Erythroblast (primary cell): ENCODE results near the gene DIP2C.

Experiments
- DNase-seq, 2 experiments: peaks; one replicate each; lab custom pipeline; 2025; lab: John Stamatoyannopoulos, UW
- GATA1 ChIP-seq: IDR thresholded peaks from 2 replicates; pipeline ENCODE4 v1.6.1; 2011; ENCODE audit warnings: low read depth, mild to moderate bottlenecking, control low read depth, low read length, moderate library complexity
- POLR2A ChIP-seq: IDR thresholded peaks from 2 replicates; pipeline ENCODE4 v1.6.1; 2011; ENCODE audit warnings: mild to moderate bottlenecking, low read length

The DIP2C gene, protein sequence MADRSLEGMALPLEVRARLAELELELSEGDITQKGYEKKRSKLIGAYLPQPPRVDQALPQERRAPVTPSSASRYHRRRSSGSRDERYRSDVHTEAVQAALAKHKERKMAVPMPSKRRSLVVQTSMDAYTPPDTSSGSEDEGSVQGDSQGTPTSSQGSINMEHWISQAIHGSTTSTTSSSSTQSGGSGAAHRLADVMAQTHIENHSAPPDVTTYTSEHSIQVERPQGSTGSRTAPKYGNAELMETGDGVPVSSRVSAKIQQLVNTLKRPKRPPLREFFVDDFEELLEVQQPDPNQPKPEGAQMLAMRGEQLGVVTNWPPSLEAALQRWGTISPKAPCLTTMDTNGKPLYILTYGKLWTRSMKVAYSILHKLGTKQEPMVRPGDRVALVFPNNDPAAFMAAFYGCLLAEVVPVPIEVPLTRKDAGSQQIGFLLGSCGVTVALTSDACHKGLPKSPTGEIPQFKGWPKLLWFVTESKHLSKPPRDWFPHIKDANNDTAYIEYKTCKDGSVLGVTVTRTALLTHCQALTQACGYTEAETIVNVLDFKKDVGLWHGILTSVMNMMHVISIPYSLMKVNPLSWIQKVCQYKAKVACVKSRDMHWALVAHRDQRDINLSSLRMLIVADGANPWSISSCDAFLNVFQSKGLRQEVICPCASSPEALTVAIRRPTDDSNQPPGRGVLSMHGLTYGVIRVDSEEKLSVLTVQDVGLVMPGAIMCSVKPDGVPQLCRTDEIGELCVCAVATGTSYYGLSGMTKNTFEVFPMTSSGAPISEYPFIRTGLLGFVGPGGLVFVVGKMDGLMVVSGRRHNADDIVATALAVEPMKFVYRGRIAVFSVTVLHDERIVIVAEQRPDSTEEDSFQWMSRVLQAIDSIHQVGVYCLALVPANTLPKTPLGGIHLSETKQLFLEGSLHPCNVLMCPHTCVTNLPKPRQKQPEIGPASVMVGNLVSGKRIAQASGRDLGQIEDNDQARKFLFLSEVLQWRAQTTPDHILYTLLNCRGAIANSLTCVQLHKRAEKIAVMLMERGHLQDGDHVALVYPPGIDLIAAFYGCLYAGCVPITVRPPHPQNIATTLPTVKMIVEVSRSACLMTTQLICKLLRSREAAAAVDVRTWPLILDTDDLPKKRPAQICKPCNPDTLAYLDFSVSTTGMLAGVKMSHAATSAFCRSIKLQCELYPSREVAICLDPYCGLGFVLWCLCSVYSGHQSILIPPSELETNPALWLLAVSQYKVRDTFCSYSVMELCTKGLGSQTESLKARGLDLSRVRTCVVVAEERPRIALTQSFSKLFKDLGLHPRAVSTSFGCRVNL (N-terminal part only)

DNA sequence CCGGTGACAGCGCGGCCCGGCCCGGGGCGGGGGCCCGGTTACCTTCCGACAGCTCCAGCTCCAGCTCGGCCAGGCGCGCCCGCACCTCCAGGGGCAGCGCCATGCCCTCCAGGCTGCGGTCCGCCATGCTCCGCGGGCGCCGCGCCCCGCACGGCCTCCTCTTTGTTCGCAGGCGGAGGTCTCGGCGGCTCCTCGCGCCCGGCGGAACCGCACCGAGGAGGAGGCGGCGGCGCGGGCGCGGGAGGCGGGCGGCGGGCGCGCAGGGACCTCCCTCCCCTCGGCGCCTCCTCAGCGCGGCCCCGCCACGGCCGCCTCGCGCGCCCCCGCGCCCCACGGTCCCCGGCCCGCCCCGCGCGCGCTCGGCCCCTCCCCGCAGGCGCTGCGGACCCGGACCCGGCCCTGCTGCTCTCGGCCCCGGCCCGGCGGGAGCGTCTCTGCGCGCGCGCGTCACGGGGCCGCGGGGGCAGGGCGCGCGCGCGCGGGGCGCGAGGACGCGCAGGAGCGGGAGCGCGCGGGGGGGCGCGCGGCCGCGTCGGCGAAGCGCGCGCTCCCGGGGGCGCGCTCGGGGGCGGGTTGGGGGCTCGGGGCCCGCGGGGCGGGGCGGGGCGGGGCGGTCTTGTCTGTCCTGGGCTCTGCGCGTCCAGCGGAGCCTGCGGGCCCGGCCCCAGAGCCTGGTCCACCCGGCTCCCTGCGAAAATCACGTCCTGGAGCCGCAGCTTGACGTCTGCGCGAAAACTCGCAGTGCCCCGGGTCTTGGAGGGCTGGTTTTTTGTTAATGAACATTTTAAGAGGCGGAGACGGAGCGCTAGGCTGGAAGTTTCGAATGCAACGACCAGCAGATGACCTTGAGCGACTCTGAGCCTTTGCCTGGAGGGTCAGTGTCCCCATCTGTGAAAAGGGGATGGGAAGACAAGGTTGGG lies at the start of gene DIP2C:
DIP2C (minus strand) TSS at position 217 of the 920 bp plus-strand sequence; CDS start at position 127, 90 bp downstream.
- TF ChIP-seq POLR2A, result no peak
- no peak for TF ChIP-seq GATA1
- no peak for DNase-seq

DNA sequence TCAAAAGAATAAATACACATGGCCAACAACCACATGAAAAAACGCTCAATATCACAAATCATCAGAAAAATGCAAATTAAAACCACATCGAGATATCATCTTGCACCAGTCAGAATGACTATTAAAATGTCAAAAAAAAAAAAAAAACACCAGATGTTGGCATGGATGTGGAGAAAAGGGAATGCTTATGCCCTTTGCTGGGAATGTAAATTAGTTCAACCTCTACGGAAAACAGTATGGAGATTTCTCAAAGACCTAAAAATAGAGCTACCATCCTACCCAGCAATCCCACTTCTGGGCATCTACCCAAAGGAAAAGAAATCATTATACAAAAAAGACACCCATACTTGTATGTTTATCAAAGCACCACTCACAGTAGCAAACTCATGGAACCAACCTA lies 45.0 kb upstream of the DIP2C start:
- DNase-seq, result no peak
- TF ChIP-seq GATA1, result no peak
- TF ChIP-seq POLR2A, result no peak

DNA sequence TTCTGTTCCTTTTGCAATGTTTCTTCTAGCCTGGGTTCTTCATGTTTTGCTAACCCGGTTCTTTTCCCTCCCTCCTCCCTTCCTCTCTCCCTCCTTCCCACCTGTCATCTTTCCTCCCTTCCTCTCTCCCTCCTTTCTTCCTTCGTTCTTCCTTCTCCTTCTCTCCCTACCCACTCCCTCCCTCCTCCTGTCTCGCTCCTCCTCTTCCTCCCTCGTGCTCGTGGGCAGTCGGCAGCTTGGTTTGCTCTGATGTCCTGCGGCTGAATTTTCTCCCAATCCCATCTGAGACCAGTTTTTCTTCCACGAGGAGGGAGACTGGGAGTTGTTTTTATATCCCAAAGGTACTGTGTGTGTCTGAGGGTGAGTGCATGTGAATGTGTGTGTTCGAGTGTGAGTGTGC lies 43.6 kb upstream of the DIP2C start:
- no peak for DNase-seq
- TF ChIP-seq GATA1 (no peak), POLR2A (no peak)

DNA sequence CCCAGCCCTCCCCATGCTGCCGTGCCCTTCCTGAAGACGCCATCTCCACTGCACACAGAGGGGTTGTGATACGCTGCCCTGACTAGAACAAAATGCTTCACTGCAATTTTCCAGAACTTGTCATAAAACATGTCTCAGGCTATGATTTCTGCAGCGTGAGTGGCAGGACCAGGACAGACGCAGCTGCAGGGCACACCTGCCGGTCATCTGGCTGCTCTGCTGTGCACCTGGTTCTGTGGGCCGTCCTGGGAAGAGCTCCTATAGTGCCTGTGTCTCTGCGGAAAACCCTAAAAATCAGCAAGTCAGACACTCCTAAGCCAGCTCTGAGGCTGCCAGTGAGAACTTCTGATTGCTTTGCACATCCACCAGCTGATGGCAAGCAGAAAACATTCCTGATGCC lies 39.7 kb upstream of the DIP2C start:
- DNase-seq, result no peak
- TF ChIP-seq GATA1 (no peak), POLR2A (no peak)

DNA sequence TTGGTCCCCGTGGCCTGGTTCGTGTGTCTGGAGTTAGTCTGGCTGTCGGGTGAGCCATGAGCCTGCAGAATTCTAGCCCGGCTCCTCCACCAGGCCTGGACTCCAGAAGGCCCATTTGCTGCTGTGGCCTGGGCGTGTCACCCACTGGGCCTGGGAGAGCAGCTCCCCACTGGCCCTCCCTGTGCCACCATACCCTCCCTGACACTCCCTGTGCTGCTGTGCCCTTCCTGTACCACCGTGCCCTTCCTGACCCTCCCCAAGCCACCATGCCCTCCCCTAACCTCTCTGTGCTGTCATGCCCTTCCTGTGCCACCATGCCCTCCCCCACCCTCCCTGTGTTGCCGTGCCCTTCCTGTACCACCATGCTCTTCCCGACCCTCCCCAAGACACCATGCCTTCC lies 39.1 kb upstream of the DIP2C start:
- TF ChIP-seq GATA1, result no peak
- TF ChIP-seq POLR2A, result no peak
- DNase-seq, result no peak

DNA sequence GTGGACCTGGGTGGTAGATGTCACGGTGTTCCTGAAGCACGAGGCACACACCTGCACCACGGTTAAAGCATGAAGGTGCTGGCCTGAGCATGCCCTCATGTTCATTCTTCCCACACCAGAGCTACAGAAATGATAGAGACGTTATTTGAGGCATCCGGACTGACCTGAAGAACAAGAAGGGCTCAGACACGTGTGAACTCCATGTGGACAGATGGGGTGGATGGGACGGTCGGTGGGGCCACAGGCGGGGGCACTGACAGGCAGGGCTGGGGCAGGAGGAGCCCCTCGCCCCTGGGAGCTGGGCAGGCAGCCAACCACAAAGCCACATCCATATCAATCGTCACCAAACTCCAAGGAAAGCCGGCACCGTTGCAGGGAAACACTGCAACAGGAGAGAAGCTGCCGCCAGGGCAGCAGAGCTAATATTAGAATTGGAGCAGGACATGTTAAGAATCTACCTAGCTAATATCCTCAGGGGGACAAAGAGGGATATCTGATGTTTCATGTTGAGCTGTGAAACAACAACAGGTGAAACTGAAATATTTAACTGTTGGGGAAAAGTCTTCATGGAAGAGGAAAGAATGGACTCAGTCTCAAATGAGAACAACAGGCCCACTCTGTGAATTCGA lies 37.8 kb upstream of the DIP2C start:
- no peak for DNase-seq
- TF ChIP-seq POLR2A (no peak), GATA1 (no peak)

DNA sequence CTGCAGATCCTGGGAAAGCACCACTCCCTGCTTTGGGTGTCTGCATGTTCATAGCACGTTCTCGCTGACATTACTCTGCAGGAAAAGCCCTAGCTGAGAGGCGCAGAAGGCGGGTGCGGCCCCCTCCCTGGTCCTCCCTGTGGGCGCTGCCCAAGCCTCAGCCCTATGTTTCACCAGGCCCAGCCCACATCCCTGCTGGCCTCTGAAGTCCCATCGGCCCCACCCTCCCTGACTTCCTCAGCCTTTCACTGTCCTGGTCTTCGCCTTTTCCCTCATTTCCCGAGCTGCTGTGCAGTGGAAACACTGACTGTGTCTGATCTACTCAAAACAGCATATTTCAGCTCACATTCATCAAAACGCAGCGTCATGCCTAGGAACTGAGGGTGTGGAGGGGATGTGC lies 36.3 kb upstream of the DIP2C start:
- DNase-seq, result no peak
- TF ChIP-seq GATA1 (no peak), POLR2A (no peak)

DNA sequence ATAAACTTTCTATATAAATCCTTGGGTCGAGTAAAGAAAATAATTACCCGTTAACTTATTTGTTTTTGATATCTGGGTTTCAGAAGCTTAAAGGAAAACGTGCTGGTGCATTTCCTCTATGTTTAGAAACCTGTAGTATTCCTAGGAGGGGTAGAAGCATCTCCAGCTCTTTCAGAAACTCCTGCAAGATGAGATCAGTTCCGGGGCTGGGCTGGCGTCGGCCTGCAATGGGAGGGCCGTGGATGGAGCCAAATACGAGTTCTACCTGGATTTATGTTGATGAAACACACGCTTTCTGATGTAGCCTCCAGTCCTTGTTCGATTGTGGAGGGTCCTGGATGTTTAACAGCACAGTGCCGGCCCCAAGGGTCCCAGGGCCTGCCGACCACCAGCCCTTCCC lies 35.8 kb upstream of the DIP2C start:
- DNase-seq, result no peak
- no peak for TF ChIP-seq GATA1
- no peak for TF ChIP-seq POLR2A

DNA sequence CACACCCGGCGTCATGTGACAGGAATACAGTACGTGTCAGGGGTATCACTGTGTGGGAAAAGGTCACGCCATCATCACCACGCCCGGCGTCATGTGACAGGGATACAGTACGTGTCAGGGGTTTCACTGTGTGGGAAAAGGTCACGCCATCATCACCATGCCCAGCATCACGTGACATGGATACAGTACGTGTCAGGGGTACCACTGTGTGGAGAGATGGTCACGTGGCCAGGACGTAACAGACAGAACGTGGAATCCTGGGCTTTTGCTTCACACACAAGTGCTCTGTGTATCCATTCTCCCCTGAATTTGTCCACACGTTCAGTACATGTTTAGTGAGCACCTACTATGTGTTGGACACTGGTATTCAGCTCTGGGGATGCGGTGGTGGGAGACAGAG lies 34.5 kb upstream of the DIP2C start:
- no peak for DNase-seq
- TF ChIP-seq GATA1 (no peak), POLR2A (no peak)

DNA sequence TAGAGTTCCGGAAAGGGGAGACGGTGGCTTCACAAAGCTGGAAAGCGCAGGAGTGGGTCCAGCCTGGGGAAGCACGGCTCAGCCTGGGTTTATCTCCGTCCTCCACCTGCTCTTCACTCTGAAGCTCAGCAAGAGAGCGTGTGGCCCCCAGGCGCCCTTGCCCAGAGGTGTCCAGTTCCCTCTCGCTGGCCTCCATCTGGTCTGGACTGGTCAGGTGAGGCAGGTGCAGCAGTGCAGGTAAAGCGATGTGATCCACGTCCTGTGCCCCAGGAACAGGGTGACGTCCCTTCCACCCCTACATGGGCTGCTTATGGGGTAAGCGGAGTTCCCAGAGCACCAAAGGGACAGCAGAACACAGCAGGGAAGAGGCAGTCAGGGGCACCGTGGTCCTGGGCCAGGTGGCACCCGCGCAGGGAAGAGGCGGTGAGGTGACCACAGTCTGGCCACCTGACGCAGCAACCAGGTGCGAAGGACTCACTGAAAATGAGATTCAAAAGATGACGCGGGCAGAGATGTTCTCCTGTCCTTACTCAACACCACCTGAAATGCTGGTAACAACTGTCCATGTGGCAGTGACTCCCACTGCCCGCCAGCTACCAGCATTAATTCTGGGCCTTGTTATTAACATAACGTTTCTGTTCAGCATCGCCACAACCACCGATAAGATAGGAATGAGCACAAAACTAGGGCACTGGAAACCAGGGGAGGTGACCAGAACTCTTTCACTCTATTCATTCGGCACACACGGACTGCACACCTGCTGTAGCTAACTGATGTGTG lies 33.0 kb upstream of the DIP2C start:
- no peak for DNase-seq

DNA sequence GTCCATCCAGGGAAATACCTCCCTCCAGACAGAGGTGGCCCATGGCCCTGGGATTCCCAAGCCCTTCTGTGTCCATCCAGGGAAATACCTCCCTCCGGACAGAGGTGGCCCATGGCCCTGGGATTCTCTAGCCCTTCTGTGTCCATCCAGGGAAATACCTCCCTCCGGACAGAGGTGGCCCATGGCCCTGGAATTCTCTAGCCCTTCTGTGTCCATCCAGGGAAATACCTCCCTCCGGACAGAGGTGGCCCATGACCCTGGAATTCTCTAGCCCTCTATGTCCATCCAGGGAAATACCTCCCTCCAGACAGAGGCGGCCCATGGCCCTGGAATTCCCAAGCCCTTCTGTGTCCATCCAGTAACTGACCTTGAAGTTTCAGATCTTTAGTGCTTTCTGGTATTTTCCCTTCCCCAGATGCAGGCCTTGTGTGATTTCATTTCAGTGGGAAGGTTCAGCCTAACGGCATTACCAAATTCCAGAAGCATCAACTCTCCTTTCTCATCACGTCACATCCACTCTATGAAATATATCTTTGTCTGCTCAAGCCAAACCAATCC lies 28.8 kb upstream of the DIP2C start:
- TF ChIP-seq POLR2A, result no peak
- no peak for TF ChIP-seq GATA1
- DNase-seq, result no peak

More for the DNA sequence above, 33.0 kb upstream of the DIP2C start:
- TF ChIP-seq POLR2A (no peak), GATA1 (no peak)
